ENCODE results near the gene KRT71. TPM values are rescaled to one million over a fixed set of nuclear protein-coding genes. Genes with fewer than 3 reads are reported as not detected.

KRT71 gene
- total and polyA plus RNA-seq, 2 donors from 2014 or later: not detected

DNA sequence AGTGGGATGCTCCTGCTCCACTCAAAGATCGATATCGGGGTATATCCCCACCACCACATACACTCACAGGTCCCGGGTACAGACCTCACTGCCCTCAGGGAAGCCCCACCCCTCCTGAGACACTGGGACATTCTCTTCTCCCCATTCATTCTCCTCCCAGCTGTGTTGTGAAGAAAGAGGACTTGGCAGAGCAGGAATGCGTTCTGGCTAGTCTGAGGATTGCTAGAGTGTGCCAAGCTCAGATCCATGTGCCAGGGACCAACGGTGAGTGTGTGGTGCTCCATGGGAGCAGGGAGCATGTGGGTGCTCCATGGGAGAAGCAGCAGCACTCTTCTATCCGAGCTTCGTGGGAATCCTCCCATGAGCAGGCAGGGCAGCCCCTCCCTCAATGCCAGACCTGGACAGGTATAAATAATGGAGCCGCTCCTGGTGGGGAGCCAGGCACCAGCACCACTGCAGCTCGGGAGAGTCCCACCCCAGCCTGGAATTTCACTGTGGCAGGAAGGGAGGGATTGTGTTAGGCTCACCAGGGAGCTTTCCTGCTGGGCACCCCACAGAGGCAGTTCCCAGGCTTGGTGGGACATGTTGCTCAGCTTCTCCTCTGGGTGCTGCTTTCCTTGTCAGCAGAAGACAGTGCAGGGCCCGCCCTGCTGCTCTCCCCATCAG is 30.5 kb downstream of the KRT71 start:
- H3K27me3 ChIP-seq (ENCODE audit: control insufficient read depth, insufficient read depth, low read length): no peaks in the 10 kb centered on the region
- intact Hi-C loops (cut with DNase I): no loop called here
- H3K36me3 ChIP-seq (ENCODE audit: control insufficient read depth in 2 of 3, insufficient read depth in 3 of 3, low read length in 3 of 3): no peaks in the 10 kb centered on the region
- H3K4me3 ChIP-seq (ENCODE audit: low read length in 3 of 3): no peak overlapping the region
- TF ChIP-seq, protein P1, sequence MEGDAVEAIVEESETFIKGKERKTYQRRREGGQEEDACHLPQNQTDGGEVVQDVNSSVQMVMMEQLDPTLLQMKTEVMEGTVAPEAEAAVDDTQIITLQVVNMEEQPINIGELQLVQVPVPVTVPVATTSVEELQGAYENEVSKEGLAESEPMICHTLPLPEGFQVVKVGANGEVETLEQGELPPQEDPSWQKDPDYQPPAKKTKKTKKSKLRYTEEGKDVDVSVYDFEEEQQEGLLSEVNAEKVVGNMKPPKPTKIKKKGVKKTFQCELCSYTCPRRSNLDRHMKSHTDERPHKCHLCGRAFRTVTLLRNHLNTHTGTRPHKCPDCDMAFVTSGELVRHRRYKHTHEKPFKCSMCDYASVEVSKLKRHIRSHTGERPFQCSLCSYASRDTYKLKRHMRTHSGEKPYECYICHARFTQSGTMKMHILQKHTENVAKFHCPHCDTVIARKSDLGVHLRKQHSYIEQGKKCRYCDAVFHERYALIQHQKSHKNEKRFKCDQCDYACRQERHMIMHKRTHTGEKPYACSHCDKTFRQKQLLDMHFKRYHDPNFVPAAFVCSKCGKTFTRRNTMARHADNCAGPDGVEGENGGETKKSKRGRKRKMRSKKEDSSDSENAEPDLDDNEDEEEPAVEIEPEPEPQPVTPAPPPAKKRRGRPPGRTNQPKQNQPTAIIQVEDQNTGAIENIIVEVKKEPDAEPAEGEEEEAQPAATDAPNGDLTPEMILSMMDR (IDR thresholded peaks at IDR 0.05; ENCODE audit: borderline replicate concordance, extremely low read depth, insufficient read depth): no peak
- H3K9me3 ChIP-seq (ENCODE audit: control insufficient read depth in 2 of 3, insufficient read depth in 1 of 3, low read length in 3 of 3): no peaks in the 10 kb centered on the region
- no peak for FAIRE-seq
- no peaks in the 10 kb centered on the region for H3K4me1 ChIP-seq (ENCODE audit: control insufficient read depth in 2 of 3, insufficient read depth in 2 of 3, low read depth in 1 of 3, low read length in 3 of 3)
- no peak overlapping the region for H3K27ac ChIP-seq (ENCODE audit: low read depth in 2 of 2, low read length in 2 of 2)
- no peak overlapping the region for H3K9ac ChIP-seq (ENCODE audit: low read length in 3 of 3)
- DNase-seq: peak in 1 of 5 donors; percentile 26

DNA sequence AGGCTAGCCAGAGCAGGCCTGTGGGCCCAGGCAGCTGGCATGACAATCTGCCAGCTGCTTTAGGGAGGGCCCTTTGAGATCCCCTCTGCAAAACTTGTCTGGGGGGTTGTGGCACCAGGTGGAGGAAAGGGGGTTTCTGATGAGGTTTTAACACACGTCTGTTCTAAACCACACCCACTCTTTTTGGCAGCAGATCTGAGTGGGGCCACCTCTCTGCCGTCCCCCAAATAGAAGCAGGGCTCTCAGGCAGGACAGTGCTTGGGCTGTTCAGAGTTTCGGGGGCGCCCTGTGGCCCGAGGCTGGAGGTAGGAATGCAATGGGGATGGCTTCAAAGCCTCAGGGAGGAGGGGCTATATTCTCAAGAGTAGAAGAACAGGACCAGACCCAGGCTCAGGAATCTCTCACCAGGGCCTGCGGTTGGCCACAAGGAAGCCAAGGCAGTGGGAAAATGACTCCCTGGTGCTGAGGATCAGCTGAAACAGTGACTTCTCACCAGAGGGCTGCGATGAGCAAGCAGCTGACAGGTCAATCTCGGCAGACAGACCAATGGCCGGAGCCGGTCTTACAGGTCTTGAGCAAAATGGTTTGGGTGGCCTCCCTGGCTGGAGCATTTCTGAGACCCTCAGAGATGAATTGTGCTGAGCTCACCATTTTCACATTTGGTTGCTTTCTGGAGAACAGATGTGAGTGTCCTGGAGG is 31.2 kb downstream of the KRT71 start:
- intact Hi-C loops (cut with DNase I): no loop called here
- Histone ChIP-seq H3K27me3 (ENCODE audit: control insufficient read depth, insufficient read depth, low read length) (no peaks in the 10 kb centered on the region), H3K4me3 (ENCODE audit: low read length in 3 of 3) (no peak overlapping the region), H3K36me3 (ENCODE audit: control insufficient read depth in 2 of 3, insufficient read depth in 3 of 3, low read length in 3 of 3) (no peaks in the 10 kb centered on the region), H3K27ac (ENCODE audit: low read depth in 2 of 2, low read length in 2 of 2) (no peak overlapping the region), H3K4me1 (ENCODE audit: control insufficient read depth in 2 of 3, insufficient read depth in 2 of 3, low read depth in 1 of 3, low read length in 3 of 3) (no peaks in the 10 kb centered on the region), H3K9me3 (ENCODE audit: control insufficient read depth in 2 of 3, insufficient read depth in 1 of 3, low read length in 3 of 3) (no peaks in the 10 kb centered on the region), H3K9ac (ENCODE audit: low read length in 3 of 3) (no peak overlapping the region)
- FAIRE-seq: no peak
- peak in 1 of 5 donors; percentile 8 for DNase-seq
- TF ChIP-seq, protein P1 (IDR thresholded peaks at IDR 0.05; ENCODE audit: borderline replicate concordance, extremely low read depth, insufficient read depth): no peak

DNA sequence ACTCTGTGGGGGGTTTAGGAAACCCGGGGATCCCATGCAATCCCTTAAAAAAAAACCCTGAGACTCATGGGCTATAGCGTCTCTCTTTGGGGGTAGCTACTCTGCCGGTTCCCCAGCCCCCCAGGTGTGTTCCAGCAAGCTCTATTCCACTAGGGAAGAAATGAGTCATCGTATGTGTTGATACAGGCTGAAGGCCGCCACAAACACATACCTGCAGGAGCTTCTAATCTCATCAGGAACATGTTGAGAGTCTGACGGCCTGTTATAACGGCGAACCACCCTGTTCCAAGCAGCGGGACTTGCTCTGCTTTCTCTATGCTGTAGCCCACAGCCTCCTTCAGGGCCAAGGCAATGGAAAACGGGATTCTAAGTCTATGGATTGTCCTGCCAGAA is 31.8 kb downstream of the KRT71 start:
- FAIRE-seq: no peak
- Histone ChIP-seq H3K4me1 (ENCODE audit: control insufficient read depth in 2 of 3, insufficient read depth in 2 of 3, low read depth in 1 of 3, low read length in 3 of 3) (no peaks in the 10 kb centered on the region), H3K9ac (ENCODE audit: low read length in 3 of 3) (no peak overlapping the region), H3K27ac (ENCODE audit: low read depth in 2 of 2, low read length in 2 of 2) (no peak overlapping the region), H3K9me3 (ENCODE audit: control insufficient read depth in 2 of 3, insufficient read depth in 1 of 3, low read length in 3 of 3) (no peaks in the 10 kb centered on the region), H3K4me3 (ENCODE audit: low read length in 3 of 3) (no peak overlapping the region), H3K36me3 (ENCODE audit: control insufficient read depth in 2 of 3, insufficient read depth in 3 of 3, low read length in 3 of 3) (no peaks in the 10 kb centered on the region), H3K27me3 (ENCODE audit: control insufficient read depth, insufficient read depth, low read length) (no peaks in the 10 kb centered on the region)
- intact Hi-C loops (cut with DNase I): no loop called here
- TF ChIP-seq, protein P1 (IDR thresholded peaks at IDR 0.05; ENCODE audit: borderline replicate concordance, extremely low read depth, insufficient read depth): no peak
- peak in 1 of 5 donors; percentile 14 for DNase-seq
